ENCODE data around the gene OR4X2.

Gene OR4X2

GRCh38 chr11:48248902-48249301 lies 4.0 kb downstream of the OR4X2 start:
- no peak overlapping the region for H3K4ac ChIP-seq (ENCODE audit: low read depth in 1 of 2, low read length in 2 of 2)
- no peak for DNase-seq
- no peak overlapping the region for H4K91ac ChIP-seq (ENCODE audit: low read length)
- no peak overlapping the region for H2BK12ac ChIP-seq (ENCODE audit: low read length in 2 of 2)
- H3K4me2 ChIP-seq (ENCODE audit: low read length, poor library complexity, severe bottlenecking): no peak overlapping the region
- H3K36me3 ChIP-seq (ENCODE audit: control insufficient read depth in 1 of 2, insufficient read depth in 2 of 2, low read depth in 1 of 2, low read length in 2 of 2): no peaks in the 10 kb centered on the region
- H2AK5ac ChIP-seq (ENCODE audit: low read length, severe bottlenecking): no peak overlapping the region
- WGBS: no CpG with 5 or more reads among the region's 1 CpG
- no peak overlapping the region for H2BK15ac ChIP-seq (ENCODE audit: low read depth, poor library complexity, severe bottlenecking)
- H3K27me3 ChIP-seq (ENCODE audit: control insufficient read depth in 1 of 2, insufficient read depth in 1 of 2, low read length in 2 of 2): no peaks in the 10 kb centered on the region
- no peak overlapping the region for H3K27ac ChIP-seq (ENCODE audit: low read length, poor library complexity, severe bottlenecking)
- H3K4me1 ChIP-seq (ENCODE audit: control insufficient read depth, insufficient read depth, low read depth, low read length): no peaks in the 10 kb centered on the region
- no peak overlapping the region for H3K23ac ChIP-seq (ENCODE audit: low read length in 2 of 2)
- no peak overlapping the region for H4K8ac ChIP-seq (ENCODE audit: low read length)
- peaks cover 16% of the 10 kb centered on the region for H3K9me3 ChIP-seq (ENCODE audit: control insufficient read depth, low read length)
- H2BK5ac ChIP-seq (ENCODE audit: low read depth, low read length, poor library complexity, severe bottlenecking): no peak overlapping the region
- H2BK120ac ChIP-seq (ENCODE audit: low read depth, low read length): no peak overlapping the region
- H3K4me3 ChIP-seq (ENCODE audit: insufficient read depth in 1 of 2, low read depth in 1 of 2, low read length in 2 of 2): no peak overlapping the region
- no peak overlapping the region for H2AFZ ChIP-seq (ENCODE audit: low read depth, low read length)
- H3K18ac ChIP-seq (ENCODE audit: low read depth in 1 of 2, low read length in 2 of 2): no peak overlapping the region
- H3K9ac ChIP-seq (ENCODE audit: low read length): no peak overlapping the region
- H3K79me1 ChIP-seq (replicated peaks; ENCODE audit: low read length, poor library complexity, severe bottlenecking): no peaks in the 10 kb centered on the region
- no peak overlapping the region for H3K14ac ChIP-seq (ENCODE audit: low read length in 2 of 2)

GRCh38 chr11:48261600-48261999 lies 16.7 kb downstream of the OR4X2 start:
- H3K36me3 ChIP-seq (ENCODE audit: control insufficient read depth in 1 of 2, insufficient read depth in 2 of 2, low read depth in 1 of 2, low read length in 2 of 2): no peaks in the 10 kb centered on the region
- H3K27me3 ChIP-seq (ENCODE audit: control insufficient read depth in 1 of 2, insufficient read depth in 1 of 2, low read length in 2 of 2): no peaks in the 10 kb centered on the region
- H2BK5ac ChIP-seq (ENCODE audit: low read depth, low read length, poor library complexity, severe bottlenecking): no peak overlapping the region
- H2BK120ac ChIP-seq (ENCODE audit: low read depth, low read length): no peak overlapping the region
- no peak overlapping the region for H4K91ac ChIP-seq (ENCODE audit: low read length)
- H2BK12ac ChIP-seq (ENCODE audit: low read length in 2 of 2): no peak overlapping the region
- H3K9ac ChIP-seq (ENCODE audit: low read length): no peak overlapping the region
- DNase-seq: no peak
- H2AK5ac ChIP-seq (ENCODE audit: low read length, severe bottlenecking): no peak overlapping the region
- no peak overlapping the region for H4K8ac ChIP-seq (ENCODE audit: low read length)
- no peak overlapping the region for H3K14ac ChIP-seq (ENCODE audit: low read length in 2 of 2)
- no peak overlapping the region for H3K18ac ChIP-seq (ENCODE audit: low read depth in 1 of 2, low read length in 2 of 2)
- 50% methylated on average over 1 of the region's 2 CpGs for WGBS
- H3K27ac ChIP-seq (ENCODE audit: low read length, poor library complexity, severe bottlenecking): no peak overlapping the region
- no peaks in the 10 kb centered on the region for H3K4me1 ChIP-seq (ENCODE audit: control insufficient read depth, insufficient read depth, low read depth, low read length)
- H3K9me3 ChIP-seq (ENCODE audit: control insufficient read depth, low read length): peaks cover 3% of the 10 kb centered on the region
- no peak overlapping the region for H3K4ac ChIP-seq (ENCODE audit: low read depth in 1 of 2, low read length in 2 of 2)
- no peak overlapping the region for H3K4me2 ChIP-seq (ENCODE audit: low read length, poor library complexity, severe bottlenecking)
- H3K4me3 ChIP-seq (ENCODE audit: insufficient read depth in 1 of 2, low read depth in 1 of 2, low read length in 2 of 2): no peak overlapping the region
- no peak overlapping the region for H3K23ac ChIP-seq (ENCODE audit: low read length in 2 of 2)
- H2AFZ ChIP-seq (ENCODE audit: low read depth, low read length): no peak overlapping the region
- no peaks in the 10 kb centered on the region for H3K79me1 ChIP-seq (replicated peaks; ENCODE audit: low read length, poor library complexity, severe bottlenecking)
- H2BK15ac ChIP-seq (ENCODE audit: low read depth, poor library complexity, severe bottlenecking): no peak overlapping the region

GRCh38 chr11:48263423-48263911 lies 18.6 kb downstream of the OR4X2 start, which contains the start of gene OR4X1:
OR4X1 (plus strand) TSS chr11:48263861; CDS start chr11:48263861, 0 bp downstream.
- 33% methylated on average over 2 of the region's 3 CpGs for WGBS
- Histone ChIP-seq H3K27ac (ENCODE audit: low read length, poor library complexity, severe bottlenecking) (no peak within 1 kb of the TSS), H3K4me3 (ENCODE audit: insufficient read depth in 1 of 2, low read depth in 1 of 2, low read length in 2 of 2) (no peak within 1 kb of the TSS), H3K9ac (ENCODE audit: low read length) (no peak within 1 kb of the TSS), H4K91ac (ENCODE audit: low read length) (no peak within 1 kb of the TSS), H2AK5ac (ENCODE audit: low read length, severe bottlenecking) (no peak within 1 kb of the TSS), H3K79me1 (replicated peaks; ENCODE audit: low read length, poor library complexity, severe bottlenecking) (no peaks in the 10 kb centered on the region), H2BK5ac (ENCODE audit: low read depth, low read length, poor library complexity, severe bottlenecking) (no peak within 1 kb of the TSS), H3K27me3 (ENCODE audit: control insufficient read depth in 1 of 2, insufficient read depth in 1 of 2, low read length in 2 of 2) (no peaks in the 10 kb centered on the region), H2AFZ (ENCODE audit: low read depth, low read length) (no peak within 1 kb of the TSS), H3K9me3 (ENCODE audit: control insufficient read depth, low read length) (no peaks in the 10 kb centered on the region), H3K4ac (ENCODE audit: low read depth in 1 of 2, low read length in 2 of 2) (no peak within 1 kb of the TSS), H3K4me2 (ENCODE audit: low read length, poor library complexity, severe bottlenecking) (no peak within 1 kb of the TSS), H3K36me3 (ENCODE audit: control insufficient read depth in 1 of 2, insufficient read depth in 2 of 2, low read depth in 1 of 2, low read length in 2 of 2) (no peaks in the 10 kb centered on the region), H4K8ac (ENCODE audit: low read length) (no peak within 1 kb of the TSS), H2BK120ac (ENCODE audit: low read depth, low read length) (no peak within 1 kb of the TSS), H3K4me1 (ENCODE audit: control insufficient read depth, insufficient read depth, low read depth, low read length) (no peaks in the 10 kb centered on the region), H2BK12ac (ENCODE audit: low read length in 2 of 2) (no peak within 1 kb of the TSS), H2BK15ac (ENCODE audit: low read depth, poor library complexity, severe bottlenecking) (no peak within 1 kb of the TSS), H3K18ac (ENCODE audit: low read depth in 1 of 2, low read length in 2 of 2) (no peak within 1 kb of the TSS), H3K23ac (ENCODE audit: low read length in 2 of 2) (no peak within 1 kb of the TSS), H3K14ac (ENCODE audit: low read length in 2 of 2) (no peak within 1 kb of the TSS)
- DNase-seq: no peak

GRCh38 chr11:48270621-48271020 lies 25.7 kb downstream of the OR4X2 start:
- H2AFZ ChIP-seq (ENCODE audit: low read depth, low read length): no peak overlapping the region
- H2BK120ac ChIP-seq (ENCODE audit: low read depth, low read length): no peak overlapping the region
- no peaks in the 10 kb centered on the region for H3K27me3 ChIP-seq (ENCODE audit: control insufficient read depth in 1 of 2, insufficient read depth in 1 of 2, low read length in 2 of 2)
- no peaks in the 10 kb centered on the region for H3K4me1 ChIP-seq (ENCODE audit: control insufficient read depth, insufficient read depth, low read depth, low read length)
- H4K91ac ChIP-seq (ENCODE audit: low read length): no peak overlapping the region
- H2BK5ac ChIP-seq (ENCODE audit: low read depth, low read length, poor library complexity, severe bottlenecking): no peak overlapping the region
- H3K4me2 ChIP-seq (ENCODE audit: low read length, poor library complexity, severe bottlenecking): no peak overlapping the region
- no peak overlapping the region for H3K27ac ChIP-seq (ENCODE audit: low read length, poor library complexity, severe bottlenecking)
- H2BK12ac ChIP-seq (ENCODE audit: low read length in 2 of 2): no peak overlapping the region
- H3K9me3 ChIP-seq (ENCODE audit: control insufficient read depth, low read length): no peaks in the 10 kb centered on the region
- H3K4me3 ChIP-seq (ENCODE audit: insufficient read depth in 1 of 2, low read depth in 1 of 2, low read length in 2 of 2): no peak overlapping the region
- H4K8ac ChIP-seq (ENCODE audit: low read length): no peak overlapping the region
- no peak overlapping the region for H2AK5ac ChIP-seq (ENCODE audit: low read length, severe bottlenecking)
- H3K79me1 ChIP-seq (replicated peaks; ENCODE audit: low read length, poor library complexity, severe bottlenecking): no peaks in the 10 kb centered on the region
- no peak overlapping the region for H3K4ac ChIP-seq (ENCODE audit: low read depth in 1 of 2, low read length in 2 of 2)
- no peak overlapping the region for H3K18ac ChIP-seq (ENCODE audit: low read depth in 1 of 2, low read length in 2 of 2)
- no peak overlapping the region for H3K14ac ChIP-seq (ENCODE audit: low read length in 2 of 2)
- H3K23ac ChIP-seq (ENCODE audit: low read length in 2 of 2): no peak overlapping the region
- H3K36me3 ChIP-seq (ENCODE audit: control insufficient read depth in 1 of 2, insufficient read depth in 2 of 2, low read depth in 1 of 2, low read length in 2 of 2): no peaks in the 10 kb centered on the region
- H3K9ac ChIP-seq (ENCODE audit: low read length): no peak overlapping the region
- H2BK15ac ChIP-seq (ENCODE audit: low read depth, poor library complexity, severe bottlenecking): no peak overlapping the region
- 63% methylated on average over 2 of the region's 3 CpGs for WGBS
- DNase-seq: no peak

Data from mesenchymal stem cell (in vitro differentiated cells and primary cell).